D721Med (cell line): ENCODE results near the gene TNS4.

Experiments
- DNase-seq: peaks from one replicate; pipeline ENCODE4 v3.0.0; 2011; ENCODE audit warnings: low spot score; ENCODE audit not compliant: insufficient read length
- FAIRE-seq: peaks from 2 replicates; lab custom pipeline; 2011; peaks lifted over from hg19 to GRCh38; lab: Jason Lieb, UNC
- TF ChIP-seq, protein P1 (sequence below): IDR thresholded peaks from 2 replicates; pipeline ENCODE4 v1.5.1; 2012; ENCODE audit warnings: mild to moderate bottlenecking, control low read depth; ENCODE audit not compliant: insufficient read depth; ENCODE audit errors: missing control alignments

The TNS4 gene

DNA sequence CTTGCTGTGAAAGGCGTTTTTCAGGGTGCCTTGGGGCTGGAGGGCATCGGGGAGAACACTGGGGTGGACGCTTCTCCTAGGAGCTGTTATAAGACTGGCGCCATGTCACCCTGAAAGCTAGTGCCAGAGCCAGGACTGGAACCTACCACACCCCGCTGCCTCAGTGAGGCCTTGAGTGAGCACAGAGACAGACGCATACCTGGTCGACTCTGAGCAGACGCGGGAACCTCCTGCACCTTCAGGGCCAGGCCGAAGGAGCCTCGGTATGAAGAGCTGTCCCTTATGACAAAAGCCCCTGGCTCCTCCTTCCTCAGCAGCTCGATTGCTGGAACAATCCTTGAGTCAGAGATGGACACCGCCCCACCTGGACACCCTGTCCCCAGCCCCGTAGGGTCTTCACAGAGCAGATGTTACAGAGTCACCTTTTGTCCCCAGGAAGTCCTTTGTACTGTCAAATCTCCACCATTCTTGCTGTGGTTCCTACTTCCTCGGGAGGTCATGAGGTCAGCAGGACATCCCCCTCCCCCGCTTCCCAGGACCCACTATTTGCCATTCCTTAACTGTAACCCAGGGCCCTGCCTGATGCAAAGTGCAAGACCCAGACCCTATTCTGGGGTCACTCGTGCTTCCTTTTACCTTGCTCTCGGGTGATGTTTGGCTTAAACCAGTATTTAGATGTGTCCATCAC, 17.0 kb downstream of the TNS4 start:
- TF ChIP-seq, protein P1, sequence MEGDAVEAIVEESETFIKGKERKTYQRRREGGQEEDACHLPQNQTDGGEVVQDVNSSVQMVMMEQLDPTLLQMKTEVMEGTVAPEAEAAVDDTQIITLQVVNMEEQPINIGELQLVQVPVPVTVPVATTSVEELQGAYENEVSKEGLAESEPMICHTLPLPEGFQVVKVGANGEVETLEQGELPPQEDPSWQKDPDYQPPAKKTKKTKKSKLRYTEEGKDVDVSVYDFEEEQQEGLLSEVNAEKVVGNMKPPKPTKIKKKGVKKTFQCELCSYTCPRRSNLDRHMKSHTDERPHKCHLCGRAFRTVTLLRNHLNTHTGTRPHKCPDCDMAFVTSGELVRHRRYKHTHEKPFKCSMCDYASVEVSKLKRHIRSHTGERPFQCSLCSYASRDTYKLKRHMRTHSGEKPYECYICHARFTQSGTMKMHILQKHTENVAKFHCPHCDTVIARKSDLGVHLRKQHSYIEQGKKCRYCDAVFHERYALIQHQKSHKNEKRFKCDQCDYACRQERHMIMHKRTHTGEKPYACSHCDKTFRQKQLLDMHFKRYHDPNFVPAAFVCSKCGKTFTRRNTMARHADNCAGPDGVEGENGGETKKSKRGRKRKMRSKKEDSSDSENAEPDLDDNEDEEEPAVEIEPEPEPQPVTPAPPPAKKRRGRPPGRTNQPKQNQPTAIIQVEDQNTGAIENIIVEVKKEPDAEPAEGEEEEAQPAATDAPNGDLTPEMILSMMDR = no peak
- DNase-seq = no peak
- no peak for FAIRE-seq

DNA sequence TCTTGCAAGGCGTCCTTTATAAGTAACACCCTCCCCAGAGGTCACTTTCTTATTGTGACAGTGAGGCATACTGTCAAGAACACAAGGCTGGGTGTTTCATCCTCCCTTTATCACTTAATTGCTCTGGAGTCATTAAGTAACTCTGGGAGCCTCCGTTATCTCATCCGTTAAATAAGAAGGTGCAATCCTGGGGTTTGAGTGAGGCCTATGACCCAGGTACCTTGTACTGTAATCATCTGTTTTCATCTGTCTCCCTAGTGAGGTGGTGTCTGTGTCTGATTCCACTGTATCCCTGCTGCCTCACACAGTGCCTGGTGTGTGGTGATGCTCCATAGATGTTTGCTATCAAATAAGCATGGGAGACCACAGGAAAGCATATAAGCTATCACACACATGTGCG, 17.7 kb downstream of the TNS4 start:
- FAIRE-seq (no peak), DNase-seq (no peak)
- TF ChIP-seq, protein P1 = no peak

DNA sequence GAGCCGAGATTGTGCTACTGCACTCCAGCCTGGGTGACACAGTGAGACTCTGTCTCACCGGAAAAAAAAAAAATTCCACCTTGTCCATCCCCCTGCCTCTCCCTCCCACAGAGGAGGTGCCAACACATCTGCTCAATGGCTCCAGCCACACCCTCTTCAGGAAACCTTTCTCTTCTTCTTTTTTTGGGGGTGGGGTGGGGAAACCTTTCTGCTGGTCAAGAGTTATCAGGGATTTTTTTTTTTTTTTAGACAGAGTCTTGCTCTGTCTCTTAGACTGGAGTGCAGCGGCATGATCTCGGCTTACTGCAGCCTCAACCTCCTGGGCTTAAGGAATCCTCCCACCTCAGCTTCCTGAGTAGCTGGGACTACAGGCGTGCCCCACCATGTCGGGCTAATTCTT, 18.7 kb downstream of the TNS4 start:
- TF ChIP-seq, protein P1 = no peak
- FAIRE-seq (no peak), DNase-seq (no peak)

DNA sequence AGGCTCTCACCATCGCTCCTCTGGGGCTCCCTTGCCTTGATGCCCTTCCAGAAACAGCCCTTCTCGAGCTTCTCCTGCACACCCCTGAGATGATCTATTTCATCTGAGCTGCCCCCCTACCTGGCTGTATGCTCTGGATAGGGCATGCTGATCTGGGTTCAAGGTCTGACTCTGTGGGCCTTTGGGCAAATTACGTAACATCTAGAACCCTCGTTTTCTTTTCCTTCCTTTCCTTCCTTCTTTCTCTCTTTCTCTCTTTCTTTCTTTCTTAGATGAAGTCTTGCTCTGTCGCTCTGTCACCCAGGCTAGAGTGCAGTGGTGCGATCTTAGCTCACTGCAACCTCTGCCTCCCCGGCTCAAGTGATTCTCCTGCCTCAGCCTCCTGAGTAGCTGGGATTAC, 20.3 kb downstream of the TNS4 start:
- DNase-seq (no peak), FAIRE-seq (no peak)
- TF ChIP-seq, protein P1 = no peak

DNA sequence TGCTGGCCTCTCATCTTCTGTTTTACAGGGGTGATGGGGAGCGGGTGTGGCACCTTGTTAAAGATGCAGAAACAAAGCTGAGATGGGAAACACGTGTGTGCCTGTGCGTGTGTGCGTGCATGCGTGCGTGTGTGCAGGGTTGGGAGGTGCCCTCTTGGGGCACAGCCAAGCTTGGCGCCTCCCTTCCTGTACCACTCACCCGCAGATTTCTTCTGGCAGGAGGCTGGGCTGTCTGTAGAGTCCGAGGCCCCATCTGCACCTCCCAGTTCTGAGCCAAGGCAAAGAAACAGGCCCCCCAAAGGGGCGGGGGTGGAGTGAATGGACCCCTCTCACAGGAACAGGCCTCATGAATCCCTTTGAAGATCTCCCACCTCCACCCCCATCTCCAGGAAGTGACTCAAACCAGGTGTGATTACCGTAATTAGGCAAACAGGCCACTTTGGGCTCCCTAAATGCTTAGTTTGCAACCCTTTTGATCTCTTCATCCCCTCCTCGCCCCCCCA, 20.9 kb downstream of the TNS4 start:
- DNase-seq (no peak), FAIRE-seq (no peak)
- TF ChIP-seq, protein P1 = no peak

DNA sequence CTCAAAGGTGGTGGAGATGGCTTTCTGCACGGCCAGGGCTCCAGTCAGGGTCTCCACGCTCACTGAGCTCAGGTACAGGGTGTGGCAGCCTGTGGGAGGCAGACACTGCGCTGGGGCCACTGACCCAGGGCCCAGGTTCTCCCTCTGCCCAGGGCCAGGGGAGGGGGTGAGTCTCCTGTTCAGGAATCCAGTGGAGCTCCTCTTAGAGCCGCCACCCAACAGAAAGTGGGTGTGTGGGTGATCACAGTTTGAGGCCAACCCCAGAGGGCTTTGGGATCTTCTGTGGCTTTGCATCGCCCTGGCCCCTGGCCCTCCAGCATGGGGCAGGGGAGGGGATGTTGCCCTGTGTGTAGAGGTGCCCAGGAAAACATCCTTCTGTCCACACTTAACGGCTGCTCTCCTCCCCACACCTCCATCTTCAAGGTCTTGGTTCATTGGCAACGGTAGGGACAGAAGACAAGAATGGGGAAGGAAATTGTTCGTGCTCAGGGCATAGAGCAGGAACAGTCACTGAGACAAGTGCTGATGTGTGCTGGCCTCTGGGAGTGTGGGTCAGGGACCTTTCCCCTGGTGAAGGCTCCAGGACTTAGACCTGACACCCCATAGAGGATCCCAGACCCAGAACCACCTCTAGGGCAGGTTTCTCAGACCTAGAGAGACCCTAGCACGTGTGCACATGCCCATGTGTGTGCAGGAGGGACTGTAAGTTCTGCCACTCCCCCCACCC, 21.5 kb downstream of the TNS4 start:
- TF ChIP-seq, protein P1 = no peak
- DNase-seq (no peak), FAIRE-seq (no peak)

DNA sequence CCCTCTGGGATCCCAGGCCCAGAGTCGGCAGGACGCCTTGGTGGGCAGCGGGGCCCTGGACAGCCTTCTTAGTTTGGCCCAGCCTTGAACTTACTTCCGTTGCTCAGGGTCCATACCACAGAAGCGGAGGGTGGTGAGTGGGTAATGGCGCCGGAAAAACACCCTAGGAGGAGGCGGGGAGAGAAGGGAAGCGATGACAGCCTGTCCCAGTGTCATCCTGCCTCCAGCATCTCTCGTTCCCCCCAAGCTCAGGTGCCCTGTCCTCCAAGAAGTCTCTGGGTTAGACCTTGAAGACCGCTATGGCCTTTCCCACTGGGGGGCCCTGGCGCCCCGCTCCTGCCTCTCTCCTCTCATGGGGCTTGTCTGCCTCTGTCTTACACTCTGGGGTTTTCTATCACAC, 22.9 kb downstream of the TNS4 start:
- FAIRE-seq (no peak), DNase-seq (no peak)
- TF ChIP-seq, protein P1 = no peak
